OCI-LY7 (cell line): Measurements from ENCODE around the gene HMOX2. TPM values are rescaled to one million over a fixed set of nuclear protein-coding genes. Genes with fewer than 3 reads are reported as not detected.

ENCODE experiments used
- BruUV-seq: library from RNA; stranded (reverse); fragments of 400-500 nt; replicated peaks from 2 replicates; lab custom pipeline; 2021; lab: Mats Ljungman, UMichigan
- CTCF ChIA-PET: fragments of 300-600 bp; sonication (Branson Sonifier 250); formaldehyde crosslinking; loops from one replicate; lab custom pipeline; 2022; ENCODE audit warnings: antibody characterized with exemption; ENCODE audit not compliant: unreplicated experiment; lab: Charles Lee
- POLR2A ChIA-PET: fragments of 300-600 bp; sonication (Branson Sonifier 250); formaldehyde crosslinking; loops from one replicate; lab custom pipeline; 2022; ENCODE audit warnings: antibody characterized with exemption; lab: Charles Lee
- DNase-seq: peaks from one replicate; pipeline ENCODE4 v3.0.0-alpha.2; 2015; ENCODE audit warnings: low spot score
- H2AFZ ChIP-seq: fragments of 200-600 bp; sonication (generic), shearing (Covaris generic); 2 replicates; pipeline ENCODE4 v1.6.1; 2014; ENCODE audit warnings: mild to moderate bottlenecking, antibody characterized with exemption, low read length, moderate library complexity
- H3K27ac ChIP-seq: fragments of 200-600 bp; sonication (generic); 2 replicates; pipeline ENCODE4 v1.5.1; 2014; ENCODE audit warnings: mixed run types, low read depth, mild to moderate bottlenecking, moderate library complexity, low read length, inconsistent platforms; ENCODE audit not compliant: poor library complexity, severe bottlenecking
- H3K36me3 ChIP-seq: fragments of 200-600 bp; sonication (generic); 2 replicates; pipeline ENCODE4 v1.6.1; 2014; ENCODE audit warnings: mild to moderate bottlenecking, antibody characterized with exemption, low read length, moderate library complexity, mixed read lengths; ENCODE audit not compliant: insufficient read depth
- H3K4me1 ChIP-seq: fragments of 200-600 bp; sonication (generic); 2 replicates; pipeline ENCODE4 v1.5.1; 2014; ENCODE audit warnings: mild to moderate bottlenecking, low read length; ENCODE audit not compliant: insufficient read depth, poor library complexity, severe bottlenecking
- H3K4me2 ChIP-seq: fragments of 200-600 bp; sonication (generic); 2 replicates; pipeline ENCODE4 v1.6.1; 2014; ENCODE audit warnings: mild to moderate bottlenecking, low read length
- H3K4me3 ChIP-seq: fragments of 200-600 bp; sonication (generic); 2 replicates; pipeline ENCODE4 v1.5.1; 2014; ENCODE audit warnings: mild to moderate bottlenecking, low read depth, low read length; ENCODE audit not compliant: poor library complexity, severe bottlenecking
- H3K79me2 ChIP-seq: fragments of 200-600 bp; sonication (generic); 2 replicates; pipeline ENCODE4 v1.6.1; 2016; ENCODE audit warnings: low read depth, mild to moderate bottlenecking, low read length, moderate library complexity, mixed read lengths; ENCODE audit not compliant: insufficient read depth
- H3K9me2 ChIP-seq: fragments of 200-600 bp; sonication (generic); 2 replicates; pipeline ENCODE4 v1.6.1; 2016; ENCODE audit warnings: mild to moderate bottlenecking, low read length, mixed read lengths; ENCODE audit not compliant: insufficient read depth
- H3K9me3 ChIP-seq: fragments of 200-600 bp; sonication (generic); 2 replicates; pipeline ENCODE4 v1.6.1; 2014; ENCODE audit warnings: mild to moderate bottlenecking, mixed run types, low read length, mixed read lengths
- H4K20me1 ChIP-seq: fragments of 200-600 bp; sonication (generic); 2 replicates; pipeline ENCODE4 v1.6.1; 2014; ENCODE audit warnings: mild to moderate bottlenecking, antibody characterized with exemption, low read length, moderate library complexity, mixed read lengths; ENCODE audit not compliant: insufficient read depth
- CTCF ChIP-seq: fragments of 200-600 bp; sonication (generic); conservative IDR thresholded peaks from 2 replicates; pipeline ENCODE4 v1.5.1; 2014; ENCODE audit warnings: mild to moderate bottlenecking, antibody characterized with exemption, low read length, moderate library complexity, mixed read lengths
- EZH2phosphoT487 ChIP-seq: fragments of 200-600 bp; sonication (generic); IDR thresholded peaks from 2 replicates; pipeline ENCODE4 v1.6.1; 2018; ENCODE audit warnings: low read depth, borderline replicate concordance, mild to moderate bottlenecking, mixed run types, antibody characterized with exemption, low read length, moderate library complexity, mixed read lengths
- intact Hi-C: fragments of 100-400 bp; cut with micrococcal nuclease; formaldehyde crosslinking; loops from one replicate; pipeline ENCODE4 v1.10.0; 2022; ENCODE audit not compliant: unreplicated experiment
- total RNA-seq, 2 experiments: library from RNA; depleted of rRNA in 1 of 2; stranded (reverse); fragments of >200 nt in 1 of 2; shearing (Covaris generic) in 1 of 2; gene quantifications; 2 replicates each; pipeline ENCODE4 v1.2.3, GENCODE V29; 2014 to 2022

HMOX2 gene
- total RNA-seq, 2 experiments from 2014 or later, result 37.0 to 46.0 TPM

DNA sequence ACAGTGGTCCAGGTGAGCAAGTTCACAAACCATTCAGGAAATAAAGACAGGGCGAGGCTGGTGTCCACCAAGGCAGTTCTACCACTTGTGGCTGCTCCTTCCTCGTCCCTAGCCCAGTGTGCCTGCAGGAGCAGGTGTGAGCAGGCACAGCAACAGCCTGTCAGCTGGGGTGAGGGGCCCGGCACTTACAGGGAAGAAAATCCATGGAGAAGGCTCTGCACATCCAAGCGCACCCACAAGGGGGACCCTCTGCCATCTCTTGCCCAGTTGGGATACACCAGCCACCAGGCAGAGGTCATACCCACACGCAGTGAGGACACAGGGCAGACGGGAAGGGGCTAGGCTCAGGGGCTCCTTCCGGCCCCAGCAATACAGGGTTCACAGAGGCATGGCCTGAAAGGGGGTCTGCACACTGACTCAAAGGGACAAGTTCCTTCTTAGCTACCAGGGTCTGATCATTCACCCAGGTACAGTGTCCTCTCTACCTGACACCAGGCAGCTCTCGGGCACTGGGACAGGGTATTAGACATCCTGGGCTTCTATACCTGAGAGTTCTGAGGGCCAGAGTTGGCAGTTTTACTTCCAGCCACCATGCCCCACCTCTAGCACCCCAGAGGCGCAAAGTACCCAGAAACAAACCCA is 35.4 kb downstream of the HMOX2 start:
- Histone ChIP-seq H3K79me2 (no peaks in the 10 kb centered on the region), H2AFZ (no peak overlapping the region), H3K4me2 (no peak overlapping the region), H3K4me1 (peaks cover 11% of the 10 kb centered on the region), H3K9me2 (no peaks in the 10 kb centered on the region), H4K20me1 (no peaks in the 10 kb centered on the region), H3K9me3 (no peaks in the 10 kb centered on the region), H3K36me3 (peaks cover 65% of the 10 kb centered on the region), H3K4me3 (no peak overlapping the region), H3K27ac (no peak overlapping the region)
- CTCF ChIA-PET, result interaction anchor here (0.5 kb wide), 1 partner anchor 37 kb away, joined by 4 read pairs; no protein-coding TSS in a partner anchor
- DNase-seq, result peak; percentile 40
- intact Hi-C loops, result no loop called here
- TSS peak; percentile 82 for BruUV-seq
- TF ChIP-seq CTCF (peak; percentile 62), EZH2phosphoT487 (no peak)
- POLR2A ChIA-PET, result no interaction called here

GRCh38 chr16:4512473-4512872 is 36.3 kb downstream of the HMOX2 start:
- peaks cover 9% of the 10 kb centered on the region for H3K4me1 ChIP-seq
- H3K4me3 ChIP-seq, result no peak overlapping the region
- no peaks in the 10 kb centered on the region for H4K20me1 ChIP-seq
- H3K9me2 ChIP-seq, result no peaks in the 10 kb centered on the region
- BruUV-seq, result no TSS peak
- H3K36me3 ChIP-seq, result peaks cover 56% of the 10 kb centered on the region
- no peaks in the 10 kb centered on the region for H3K9me3 ChIP-seq
- H3K4me2 ChIP-seq, result no peak overlapping the region
- no peak overlapping the region for H3K27ac ChIP-seq
- ChIA-PET POLR2A (no interaction called here), CTCF (no interaction called here)
- DNase-seq, result no peak
- H3K79me2 ChIP-seq, result no peaks in the 10 kb centered on the region
- H2AFZ ChIP-seq, result no peak overlapping the region
- TF ChIP-seq EZH2phosphoT487 (no peak), CTCF (no peak)
- intact Hi-C loops, result no loop called here

DNA sequence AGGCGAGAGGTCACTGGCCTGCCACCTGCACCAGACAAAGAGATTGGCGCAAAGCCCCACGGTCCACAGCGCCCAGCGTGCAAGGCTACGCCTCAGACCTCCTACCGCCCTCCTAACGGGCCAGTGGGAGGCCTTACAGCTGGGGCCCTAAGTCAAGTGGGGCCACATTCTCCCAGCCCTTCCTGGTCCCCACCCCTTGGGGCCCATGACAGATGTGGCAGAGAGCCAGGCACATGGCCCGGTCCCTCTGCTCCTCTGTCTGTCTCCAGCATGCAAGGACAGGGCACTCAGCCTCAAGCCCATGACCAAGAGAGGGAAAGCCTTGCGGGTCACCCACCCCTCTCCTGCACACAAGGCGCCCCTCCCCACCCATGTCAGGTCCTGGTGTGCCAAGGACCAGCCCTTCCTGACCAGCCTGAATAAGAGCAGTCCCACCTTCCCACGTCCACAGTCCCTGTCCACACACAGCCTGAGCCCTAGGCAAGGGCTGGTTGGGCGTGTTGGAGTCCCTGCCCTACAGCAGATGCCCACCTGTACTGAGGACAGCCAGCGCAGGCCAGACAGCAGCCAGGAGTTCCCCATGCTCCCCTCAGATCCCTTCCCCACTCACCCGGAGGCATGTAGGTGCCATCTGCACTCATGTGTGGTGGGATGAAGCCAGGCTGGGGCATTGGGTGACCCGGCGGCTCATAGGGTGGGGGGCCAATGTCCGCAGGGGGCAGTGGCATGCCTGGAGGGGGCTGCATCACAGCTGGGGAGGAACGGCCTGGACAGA is 37.1 kb downstream of the HMOX2 start:
- no peak for DNase-seq
- Histone ChIP-seq H3K4me1 (peaks cover 9% of the 10 kb centered on the region), H2AFZ (no peak overlapping the region), H3K4me3 (no peak overlapping the region), H3K9me3 (no peaks in the 10 kb centered on the region), H3K27ac (no peak overlapping the region), H4K20me1 (no peaks in the 10 kb centered on the region), H3K9me2 (no peaks in the 10 kb centered on the region), H3K36me3 (peaks cover 48% of the 10 kb centered on the region), H3K4me2 (no peak overlapping the region), H3K79me2 (no peaks in the 10 kb centered on the region)
- TF ChIP-seq CTCF (no peak), EZH2phosphoT487 (no peak)
- CTCF ChIA-PET, result no interaction called here
- BruUV-seq, result no TSS peak
- POLR2A ChIA-PET, result no interaction called here
- intact Hi-C loops, result no loop called here
